HUES64 (cell line): Measurements from ENCODE around the gene TOX2.

ENCODE experiments used
- H3K27ac ChIP-seq: 2 replicates; pipeline ENCODE4 v1.7.0; 2013; ENCODE audit warnings: low read depth, low read length, inconsistent platforms
- H3K27me3 ChIP-seq: 2 replicates; pipeline ENCODE4 v1.6.1; 2013; ENCODE audit warnings: mild to moderate bottlenecking, low read length; ENCODE audit not compliant: insufficient read depth
- H3K36me3 ChIP-seq: 2 replicates; pipeline ENCODE4 v1.6.1; 2013; ENCODE audit warnings: mild to moderate bottlenecking, low read length; ENCODE audit not compliant: insufficient read depth
- H3K4me1 ChIP-seq: 2 replicates; pipeline ENCODE4 v1.6.1; 2013; ENCODE audit warnings: mild to moderate bottlenecking, low read length, moderate library complexity; ENCODE audit not compliant: insufficient read depth
- H3K4me3 ChIP-seq: 2 replicates; pipeline ENCODE4 v1.5.1; 2013; ENCODE audit warnings: mild to moderate bottlenecking, low read length, moderate library complexity
- H3K9ac ChIP-seq: 2 replicates; pipeline ENCODE4 v1.6.1; 2013; ENCODE audit warnings: mild to moderate bottlenecking, low read depth, low read length
- H3K9me3 ChIP-seq: 2 replicates; pipeline ENCODE4 v1.6.1; 2013; ENCODE audit warnings: low read depth, low read length; ENCODE audit not compliant: insufficient read depth
- WGBS: fragments of 150-250, 120-280 bp; methylation state at CpG from one replicate; pipeline ENCODE4 v1.1.7; 2013; ENCODE audit warnings: missing lambda C conversion rate; 5-methylcytosine and 5-hydroxymethylcytosine counted together

Gene TOX2

GRCh38 chr20:43981540-43981939, 66.9 kb downstream of the TOX2 start:
- Histone ChIP-seq H3K27me3 (no peaks in the 10 kb centered on the region), H3K4me1 (no peaks in the 10 kb centered on the region), H3K27ac (no peak overlapping the region), H3K4me3 (no peak overlapping the region), H3K9ac (no peak overlapping the region), H3K9me3 (no peaks in the 10 kb centered on the region), H3K36me3 (no peaks in the 10 kb centered on the region)
- 91% methylated on average over 4 of the region's 4 CpGs for WGBS

- Histone ChIP-seq H3K9me3 (no peaks in the 10 kb centered on the region), H3K27ac (no peak overlapping the region), H3K4me1 (no peaks in the 10 kb centered on the region), H3K4me3 (no peak overlapping the region), H3K9ac (no peak overlapping the region), H3K36me3 (no peaks in the 10 kb centered on the region), H3K27me3 (no peaks in the 10 kb centered on the region)
- 93% methylated on average over 2 of the region's 2 CpGs for whole genome bisulfite sequencing
Measured at GRCh38 chr20:43982016-43982415, 67.4 kb downstream of the TOX2 start.

- no peaks in the 10 kb centered on the region for H3K27me3 ChIP-seq
- 91% methylated on average over 5 of the region's 5 CpGs for WGBS
- H3K4me3 ChIP-seq: no peak overlapping the region
- H3K9ac ChIP-seq: no peak overlapping the region
- no peak overlapping the region for H3K27ac ChIP-seq
- no peaks in the 10 kb centered on the region for H3K36me3 ChIP-seq
- H3K9me3 ChIP-seq: no peaks in the 10 kb centered on the region
- no peaks in the 10 kb centered on the region for H3K4me1 ChIP-seq
Measured at GRCh38 chr20:43982886-43983285, 68.2 kb downstream of the TOX2 start.

GRCh38 chr20:43983359-43983758, 68.7 kb downstream of the TOX2 start:
- Histone ChIP-seq H3K4me1 (no peaks in the 10 kb centered on the region), H3K27ac (no peak overlapping the region), H3K4me3 (no peak overlapping the region), H3K27me3 (no peaks in the 10 kb centered on the region), H3K9me3 (no peaks in the 10 kb centered on the region), H3K36me3 (no peaks in the 10 kb centered on the region), H3K9ac (no peak overlapping the region)
- WGBS: 93% methylated on average over 5 of the region's 5 CpGs

- Histone ChIP-seq H3K27ac (no peak overlapping the region), H3K9me3 (no peaks in the 10 kb centered on the region), H3K4me1 (no peaks in the 10 kb centered on the region), H3K27me3 (no peaks in the 10 kb centered on the region), H3K36me3 (no peaks in the 10 kb centered on the region), H3K4me3 (no peak overlapping the region), H3K9ac (no peak overlapping the region)
- WGBS: 83% methylated on average over 6 of the region's 6 CpGs
Measured at GRCh38 chr20:43983904-43984361, 69.3 kb downstream of the TOX2 start.

GRCh38 chr20:43984587-43984986, 69.9 kb downstream of the TOX2 start:
- WGBS: 100% methylated on average over 1 of the region's 4 CpGs
- no peak overlapping the region for H3K9ac ChIP-seq

GRCh38 chr20:43985121-43985520, 70.5 kb downstream of the TOX2 start:
- Histone ChIP-seq H3K36me3 (no peaks in the 10 kb centered on the region), H3K9me3 (no peaks in the 10 kb centered on the region), H3K4me3 (no peak overlapping the region), H3K27me3 (no peaks in the 10 kb centered on the region), H3K9ac (no peak overlapping the region), H3K4me1 (no peaks in the 10 kb centered on the region), H3K27ac (no peak overlapping the region)
- WGBS: 82% methylated on average over 3 of the region's 3 CpGs

More at GRCh38 chr20:43984587-43984986, 69.9 kb downstream of the TOX2 start:
- Histone ChIP-seq H3K27me3 (no peaks in the 10 kb centered on the region), H3K9me3 (no peaks in the 10 kb centered on the region), H3K4me3 (no peak overlapping the region), H3K4me1 (no peaks in the 10 kb centered on the region), H3K27ac (no peak overlapping the region), H3K36me3 (no peaks in the 10 kb centered on the region)

GRCh38 chr20:43985608-43986316, 71.1 kb downstream of the TOX2 start:
- no peaks in the 10 kb centered on the region for H3K9me3 ChIP-seq

GRCh38 chr20:43987018-43987417, 72.4 kb downstream of the TOX2 start:
- 100% methylated on average over 1 of the region's 1 CpG for WGBS
- Histone ChIP-seq H3K36me3 (no peaks in the 10 kb centered on the region), H3K9me3 (no peaks in the 10 kb centered on the region), H3K27me3 (no peaks in the 10 kb centered on the region), H3K9ac (no peak overlapping the region), H3K4me3 (no peak overlapping the region), H3K4me1 (no peaks in the 10 kb centered on the region), H3K27ac (no peak overlapping the region)

More at GRCh38 chr20:43985608-43986316, 71.1 kb downstream of the TOX2 start:
- H3K36me3 ChIP-seq: no peaks in the 10 kb centered on the region
- H3K27me3 ChIP-seq: no peaks in the 10 kb centered on the region
- H3K4me3 ChIP-seq: no peak overlapping the region
- WGBS: 88% methylated on average over 9 of the region's 9 CpGs
- no peaks in the 10 kb centered on the region for H3K4me1 ChIP-seq
- no peak overlapping the region for H3K9ac ChIP-seq
- no peak overlapping the region for H3K27ac ChIP-seq

- Histone ChIP-seq H3K4me3 (no peak overlapping the region), H3K9me3 (no peaks in the 10 kb centered on the region), H3K36me3 (no peaks in the 10 kb centered on the region), H3K9ac (no peak overlapping the region), H3K27ac (no peak overlapping the region), H3K27me3 (no peaks in the 10 kb centered on the region), H3K4me1 (no peaks in the 10 kb centered on the region)
- 54% methylated on average over 4 of the region's 4 CpGs for WGBS
Measured at GRCh38 chr20:43987531-43987930, 72.9 kb downstream of the TOX2 start.

- no peak overlapping the region for H3K9ac ChIP-seq
- no peak overlapping the region for H3K27ac ChIP-seq
- H3K36me3 ChIP-seq: no peaks in the 10 kb centered on the region
- H3K27me3 ChIP-seq: no peaks in the 10 kb centered on the region
- H3K9me3 ChIP-seq: no peaks in the 10 kb centered on the region
- no peak overlapping the region for H3K4me3 ChIP-seq
- H3K4me1 ChIP-seq: no peaks in the 10 kb centered on the region
- WGBS: 100% methylated on average over 1 of the region's 2 CpGs
Measured at GRCh38 chr20:43988451-43988850, 73.8 kb downstream of the TOX2 start.

GRCh38 chr20:43988867-43989266, 74.2 kb downstream of the TOX2 start:
- H3K4me1 ChIP-seq: no peaks in the 10 kb centered on the region
- H3K36me3 ChIP-seq: no peaks in the 10 kb centered on the region
- no peaks in the 10 kb centered on the region for H3K27me3 ChIP-seq
- no peak overlapping the region for H3K9ac ChIP-seq
- H3K9me3 ChIP-seq: no peaks in the 10 kb centered on the region
- WGBS: 86% methylated on average over 1 of the region's 1 CpG
- H3K27ac ChIP-seq: no peak overlapping the region
- H3K4me3 ChIP-seq: no peak overlapping the region
